ENCODE data around the gene CEBPZOS.

Gene CEBPZOS

DNA sequence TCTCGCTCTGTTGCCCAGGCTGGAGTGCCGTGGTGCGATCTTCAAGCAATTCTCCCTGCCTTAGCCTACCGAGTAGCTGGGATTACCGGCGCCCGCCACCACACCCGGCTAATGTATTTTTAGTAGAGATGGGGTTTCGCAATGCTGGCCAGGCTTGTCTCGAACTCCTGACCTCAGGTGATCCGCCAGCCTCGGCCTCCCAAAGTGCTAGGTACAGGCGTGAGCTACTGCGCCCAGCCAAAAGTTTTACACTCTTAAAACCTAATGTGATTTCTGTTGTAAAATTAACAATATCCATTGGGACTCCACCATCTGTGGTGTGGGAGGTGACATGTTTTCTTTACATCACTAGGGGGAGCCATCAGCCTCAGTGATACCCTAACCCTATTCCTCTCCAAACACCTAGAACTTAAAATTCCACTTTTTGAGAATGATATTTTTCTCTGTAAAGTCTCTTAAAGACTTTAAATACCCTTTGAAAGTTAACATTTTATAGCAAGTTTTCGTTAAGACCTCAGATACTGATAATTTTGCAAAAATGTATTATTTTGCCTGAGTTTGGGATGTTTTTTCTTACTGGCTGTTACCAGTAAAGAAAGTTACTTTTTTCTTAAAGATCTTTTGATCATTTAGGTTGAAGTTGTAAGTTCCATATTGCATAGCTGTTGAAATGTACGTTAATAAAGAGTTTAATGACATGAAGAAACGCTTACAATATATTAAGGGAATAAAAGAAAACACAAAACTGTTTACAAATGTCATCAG is 27.9 kb upstream of the CEBPZOS start:
- Histone ChIP-seq H3K36me3 (ENCODE audit: control insufficient read depth in 2 of 2, insufficient read depth in 2 of 2, low read length in 2 of 2) (no peaks in the 10 kb centered on the region), H3K27ac (ENCODE audit: low read depth in 2 of 2, low read length in 2 of 2) (peak overlapping the region; percentile 38 to 48), H3K27me3 (ENCODE audit: control insufficient read depth in 2 of 2, insufficient read depth in 2 of 2, low read length in 2 of 2) (no peaks in the 10 kb centered on the region), H3K9me3 (ENCODE audit: control insufficient read depth in 2 of 2, low read length in 2 of 2) (no peaks in the 10 kb centered on the region), H3K9ac (ENCODE audit: low read depth in 1 of 2, low read length in 2 of 2) (peak overlapping the region in 1 of 2 donors; percentile 43), H3K4me1 (ENCODE audit: control insufficient read depth in 2 of 2, insufficient read depth in 2 of 2, low read length in 2 of 2) (peaks cover 0 to 4% of the 10 kb centered on the region in 2 donors), H3K4me3 (ENCODE audit: low read length in 2 of 2) (peak overlapping the region in 1 of 2 donors; percentile 20)

DNA sequence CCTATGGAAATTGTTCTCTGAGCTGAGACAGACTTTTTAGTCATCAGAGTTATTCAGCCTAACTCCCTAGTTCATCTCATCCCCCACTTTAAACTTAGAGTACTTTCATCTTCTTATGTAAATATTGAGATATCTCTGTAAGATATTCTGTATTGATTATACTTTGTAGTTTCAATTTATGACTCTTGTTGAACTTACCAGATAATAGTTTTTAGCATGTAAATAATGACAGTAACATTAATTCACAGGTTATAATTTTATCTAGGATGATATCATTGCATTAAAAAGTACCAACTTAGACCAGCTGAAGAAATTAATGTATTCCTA is 24.7 kb upstream of the CEBPZOS start:
- H3K9ac ChIP-seq (ENCODE audit: low read depth in 1 of 2, low read length in 2 of 2), result no peak overlapping the region
- H3K4me3 ChIP-seq (ENCODE audit: low read length in 2 of 2), result no peak overlapping the region
- no peaks in the 10 kb centered on the region for H3K27me3 ChIP-seq (ENCODE audit: control insufficient read depth in 2 of 2, insufficient read depth in 2 of 2, low read length in 2 of 2)
- no peak overlapping the region for H3K27ac ChIP-seq (ENCODE audit: low read depth in 2 of 2, low read length in 2 of 2)
- H3K4me1 ChIP-seq (ENCODE audit: control insufficient read depth in 2 of 2, insufficient read depth in 2 of 2, low read length in 2 of 2), result peaks cover 0 to 4% of the 10 kb centered on the region in 2 donors
- no peaks in the 10 kb centered on the region for H3K36me3 ChIP-seq (ENCODE audit: control insufficient read depth in 2 of 2, insufficient read depth in 2 of 2, low read length in 2 of 2)
- no peaks in the 10 kb centered on the region for H3K9me3 ChIP-seq (ENCODE audit: control insufficient read depth in 2 of 2, low read length in 2 of 2)

DNA sequence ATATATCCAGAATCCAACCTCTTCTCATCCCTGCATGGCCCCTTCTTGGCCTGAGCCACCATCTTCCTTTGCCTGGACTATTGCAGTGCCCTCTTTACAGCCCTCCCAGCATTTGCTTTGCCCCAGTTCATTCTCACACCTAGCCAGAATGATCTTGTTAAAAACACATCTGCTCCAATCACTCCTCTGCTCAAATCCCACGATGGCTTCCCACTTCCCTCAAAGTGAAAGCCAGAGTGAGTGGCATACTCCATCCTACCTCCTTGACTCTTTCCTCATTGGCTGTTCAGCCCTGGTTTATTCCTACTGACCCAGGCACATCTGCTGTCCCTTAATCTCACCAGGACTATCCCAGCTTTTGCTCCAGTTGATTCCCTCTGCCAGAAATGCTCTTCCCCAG is 22.6 kb upstream of the CEBPZOS start:
- H3K9ac ChIP-seq (ENCODE audit: low read depth in 1 of 2, low read length in 2 of 2), result no peak overlapping the region
- no peak overlapping the region for H3K27ac ChIP-seq (ENCODE audit: low read depth in 2 of 2, low read length in 2 of 2)
- H3K9me3 ChIP-seq (ENCODE audit: control insufficient read depth in 2 of 2, low read length in 2 of 2), result no peaks in the 10 kb centered on the region
- no peaks in the 10 kb centered on the region for H3K27me3 ChIP-seq (ENCODE audit: control insufficient read depth in 2 of 2, insufficient read depth in 2 of 2, low read length in 2 of 2)
- H3K4me1 ChIP-seq (ENCODE audit: control insufficient read depth in 2 of 2, insufficient read depth in 2 of 2, low read length in 2 of 2), result no peaks in the 10 kb centered on the region
- no peak overlapping the region for H3K4me3 ChIP-seq (ENCODE audit: low read length in 2 of 2)
- no peaks in the 10 kb centered on the region for H3K36me3 ChIP-seq (ENCODE audit: control insufficient read depth in 2 of 2, insufficient read depth in 2 of 2, low read length in 2 of 2)

- H3K4me1 ChIP-seq (ENCODE audit: control insufficient read depth in 2 of 2, insufficient read depth in 2 of 2, low read length in 2 of 2), result no peaks in the 10 kb centered on the region
- H3K4me3 ChIP-seq (ENCODE audit: low read length in 2 of 2), result no peak overlapping the region
- H3K9me3 ChIP-seq (ENCODE audit: control insufficient read depth in 2 of 2, low read length in 2 of 2), result no peaks in the 10 kb centered on the region
- no peak overlapping the region for H3K27ac ChIP-seq (ENCODE audit: low read depth in 2 of 2, low read length in 2 of 2)
- H3K27me3 ChIP-seq (ENCODE audit: control insufficient read depth in 2 of 2, insufficient read depth in 2 of 2, low read length in 2 of 2), result no peaks in the 10 kb centered on the region
- no peak overlapping the region for H3K9ac ChIP-seq (ENCODE audit: low read depth in 1 of 2, low read length in 2 of 2)
- H3K36me3 ChIP-seq (ENCODE audit: control insufficient read depth in 2 of 2, insufficient read depth in 2 of 2, low read length in 2 of 2), result no peaks in the 10 kb centered on the region
Measured at GRCh38 chr2:37180006-37180639, 16.2 kb upstream of the CEBPZOS start.

- H3K27ac ChIP-seq (ENCODE audit: low read depth in 2 of 2, low read length in 2 of 2), result no peak overlapping the region
- H3K4me1 ChIP-seq (ENCODE audit: control insufficient read depth in 2 of 2, insufficient read depth in 2 of 2, low read length in 2 of 2), result no peaks in the 10 kb centered on the region
- no peaks in the 10 kb centered on the region for H3K27me3 ChIP-seq (ENCODE audit: control insufficient read depth in 2 of 2, insufficient read depth in 2 of 2, low read length in 2 of 2)
- no peaks in the 10 kb centered on the region for H3K36me3 ChIP-seq (ENCODE audit: control insufficient read depth in 2 of 2, insufficient read depth in 2 of 2, low read length in 2 of 2)
- no peak overlapping the region for H3K4me3 ChIP-seq (ENCODE audit: low read length in 2 of 2)
- no peaks in the 10 kb centered on the region for H3K9me3 ChIP-seq (ENCODE audit: control insufficient read depth in 2 of 2, low read length in 2 of 2)
- H3K9ac ChIP-seq (ENCODE audit: low read depth in 1 of 2, low read length in 2 of 2), result no peak overlapping the region
Measured at GRCh38 chr2:37180640-37181039, 15.7 kb upstream of the CEBPZOS start.

DNA sequence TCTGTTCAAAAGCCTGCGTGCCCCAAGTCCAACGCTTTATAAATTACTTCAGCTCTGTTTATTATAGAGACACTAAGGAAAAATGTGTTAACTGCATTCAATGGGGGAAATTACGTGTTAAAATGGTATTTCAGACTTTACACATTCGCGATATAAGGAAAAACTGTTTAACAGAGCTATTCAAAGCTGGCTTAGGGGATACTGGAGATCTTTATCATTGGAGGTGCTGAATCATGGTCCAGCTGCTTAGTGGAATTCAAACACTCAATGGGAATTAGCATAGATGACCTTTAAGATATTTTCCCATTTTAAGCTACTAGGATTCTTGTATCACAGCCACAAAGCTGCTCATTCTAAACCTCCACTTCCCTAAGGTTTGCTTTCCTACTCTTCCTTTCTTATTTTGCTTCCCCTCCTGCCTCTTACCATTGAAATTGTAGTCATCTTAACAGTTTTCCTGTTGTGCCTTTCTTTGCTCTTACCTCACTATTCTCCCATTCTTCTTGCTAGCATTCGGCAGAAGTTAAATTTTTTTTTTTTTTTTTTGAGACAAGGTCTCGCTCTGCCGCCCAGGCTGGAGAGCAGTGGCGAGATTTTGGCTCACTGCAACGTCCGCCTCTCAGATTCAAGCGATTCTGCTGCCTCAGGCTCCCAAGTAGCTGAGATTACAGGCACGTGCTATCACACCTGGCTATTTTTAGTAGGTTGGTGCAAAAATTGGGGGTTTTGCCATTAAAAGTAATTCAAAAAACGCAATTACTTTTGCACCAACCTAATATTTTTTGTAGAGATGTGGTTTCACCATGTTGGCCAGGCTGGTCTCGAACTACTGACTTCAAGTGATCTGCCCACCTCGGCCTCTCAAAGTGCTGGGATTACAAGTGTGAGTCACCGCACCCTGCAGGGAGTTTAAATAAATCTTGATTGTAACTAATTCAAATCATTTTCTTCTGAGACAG is 14.3 kb upstream of the CEBPZOS start:
- Histone ChIP-seq H3K4me3 (ENCODE audit: low read length in 2 of 2) (no peak overlapping the region), H3K9me3 (ENCODE audit: control insufficient read depth in 2 of 2, low read length in 2 of 2) (no peaks in the 10 kb centered on the region), H3K9ac (ENCODE audit: low read depth in 1 of 2, low read length in 2 of 2) (no peak overlapping the region)

GRCh38 chr2:37188570-37188969 is 7.7 kb upstream of the CEBPZOS start, which contains the start of gene SULT6B1:
Gene SULT6B1, minus strand, starts transcription at chr2:37188670. Its CDS starts 30 bp downstream, at chr2:37188640.
- H3K27me3 ChIP-seq (ENCODE audit: control insufficient read depth in 2 of 2, insufficient read depth in 2 of 2, low read length in 2 of 2), result no peaks in the 10 kb centered on the region
- no peaks in the 10 kb centered on the region for H3K9me3 ChIP-seq (ENCODE audit: control insufficient read depth in 2 of 2, low read length in 2 of 2)
- H3K36me3 ChIP-seq (ENCODE audit: control insufficient read depth in 2 of 2, insufficient read depth in 2 of 2, low read length in 2 of 2), result no peaks in the 10 kb centered on the region
- H3K27ac ChIP-seq (ENCODE audit: low read depth in 2 of 2, low read length in 2 of 2), result no peak within 1 kb of the TSS
- no peaks in the 10 kb centered on the region for H3K4me1 ChIP-seq (ENCODE audit: control insufficient read depth in 2 of 2, insufficient read depth in 2 of 2, low read length in 2 of 2)
- no peak within 1 kb of the TSS for H3K9ac ChIP-seq (ENCODE audit: low read depth in 1 of 2, low read length in 2 of 2)
- no peak within 1 kb of the TSS for H3K4me3 ChIP-seq (ENCODE audit: low read length in 2 of 2)

More for the DNA sequence above, 14.3 kb upstream of the CEBPZOS start:
- Histone ChIP-seq H3K27ac (ENCODE audit: low read depth in 2 of 2, low read length in 2 of 2) (no peak overlapping the region), H3K36me3 (ENCODE audit: control insufficient read depth in 2 of 2, insufficient read depth in 2 of 2, low read length in 2 of 2) (no peaks in the 10 kb centered on the region), H3K27me3 (ENCODE audit: control insufficient read depth in 2 of 2, insufficient read depth in 2 of 2, low read length in 2 of 2) (no peaks in the 10 kb centered on the region), H3K4me1 (ENCODE audit: control insufficient read depth in 2 of 2, insufficient read depth in 2 of 2, low read length in 2 of 2) (no peaks in the 10 kb centered on the region)

DNA sequence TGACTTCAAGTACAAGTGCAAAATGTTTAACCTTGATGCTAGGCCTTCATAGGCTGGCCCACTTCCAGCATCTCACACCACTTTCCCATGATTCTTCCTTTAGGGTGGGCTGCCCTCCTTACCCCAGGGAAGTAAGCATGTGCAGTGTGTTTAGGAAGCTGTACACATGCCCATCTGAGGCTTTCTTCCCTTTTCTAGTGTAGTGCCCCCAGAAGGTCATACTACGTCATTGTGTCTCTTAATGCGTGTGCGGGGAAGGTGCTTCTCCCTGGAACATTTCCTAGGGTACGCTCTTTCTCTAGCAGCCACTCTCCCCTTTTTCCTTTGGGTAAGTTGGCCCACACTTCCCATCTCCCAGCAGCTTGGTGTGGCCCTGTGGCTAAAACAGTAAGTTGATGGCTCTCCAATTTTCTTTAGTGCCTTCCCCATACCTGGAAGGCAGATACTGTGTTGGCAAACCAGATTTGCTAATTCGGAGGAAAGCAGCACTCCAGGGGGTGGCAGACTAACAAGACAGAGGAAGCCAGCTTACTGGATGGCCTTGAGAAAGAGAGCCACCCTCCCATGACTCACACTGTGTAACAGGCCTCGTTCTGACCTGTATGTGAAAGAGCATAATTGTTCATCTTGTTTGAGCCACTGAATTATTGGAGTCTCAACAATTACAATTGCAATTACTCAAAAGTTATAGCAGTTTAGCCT is 6.7 kb upstream of the CEBPZOS start:
- Histone ChIP-seq H3K4me3 (ENCODE audit: low read length in 2 of 2) (no peak overlapping the region), H3K27ac (ENCODE audit: low read depth in 2 of 2, low read length in 2 of 2) (no peak overlapping the region), H3K27me3 (ENCODE audit: control insufficient read depth in 2 of 2, insufficient read depth in 2 of 2, low read length in 2 of 2) (no peaks in the 10 kb centered on the region), H3K9me3 (ENCODE audit: control insufficient read depth in 2 of 2, low read length in 2 of 2) (no peaks in the 10 kb centered on the region), H3K9ac (ENCODE audit: low read depth in 1 of 2, low read length in 2 of 2) (no peak overlapping the region), H3K36me3 (ENCODE audit: control insufficient read depth in 2 of 2, insufficient read depth in 2 of 2, low read length in 2 of 2) (no peaks in the 10 kb centered on the region), H3K4me1 (ENCODE audit: control insufficient read depth in 2 of 2, insufficient read depth in 2 of 2, low read length in 2 of 2) (no peaks in the 10 kb centered on the region)

GRCh38 chr2:37190290-37190689 is 6.0 kb upstream of the CEBPZOS start:
- Histone ChIP-seq H3K9me3 (ENCODE audit: control insufficient read depth in 2 of 2, low read length in 2 of 2) (no peaks in the 10 kb centered on the region), H3K36me3 (ENCODE audit: control insufficient read depth in 2 of 2, insufficient read depth in 2 of 2, low read length in 2 of 2) (no peaks in the 10 kb centered on the region), H3K4me3 (ENCODE audit: low read length in 2 of 2) (no peak overlapping the region), H3K9ac (ENCODE audit: low read depth in 1 of 2, low read length in 2 of 2) (no peak overlapping the region), H3K27me3 (ENCODE audit: control insufficient read depth in 2 of 2, insufficient read depth in 2 of 2, low read length in 2 of 2) (no peaks in the 10 kb centered on the region), H3K4me1 (ENCODE audit: control insufficient read depth in 2 of 2, insufficient read depth in 2 of 2, low read length in 2 of 2) (no peaks in the 10 kb centered on the region), H3K27ac (ENCODE audit: low read depth in 2 of 2, low read length in 2 of 2) (no peak overlapping the region)
